Ectodermal cell (in vitro differentiated cells): ENCODE measurements around the gene DCAF16. TPM values are rescaled to one million over a fixed set of nuclear protein-coding genes. Genes with fewer than 3 reads are reported as not detected.
"Not testable (repeated sequence)": the region's sequence is repeated elsewhere in the genome, so short reads cannot be mapped to it uniquely, and the experiment has no call there.

Source experiments
- H3K27ac ChIP-seq: 2 replicates; pipeline ENCODE4 v1.7.0; 2013; ENCODE audit warnings: mild to moderate bottlenecking, low read depth, low read length; ENCODE audit not compliant: insufficient read depth, poor library complexity, severe bottlenecking
- H3K27me3 ChIP-seq: 2 replicates; pipeline ENCODE4 v1.7.0; 2013; ENCODE audit warnings: mild to moderate bottlenecking, low read length; ENCODE audit not compliant: insufficient read depth, control insufficient read depth, poor library complexity, severe bottlenecking
- H3K36me3 ChIP-seq: one replicate; pipeline ENCODE4 v1.7.0; 2013; ENCODE audit warnings: low read length; ENCODE audit not compliant: control insufficient read depth, insufficient read depth
- H3K4me1 ChIP-seq: one replicate; pipeline ENCODE4 v1.7.0; 2013; ENCODE audit warnings: low read length; ENCODE audit not compliant: control insufficient read depth, insufficient read depth
- H3K4me3 ChIP-seq: 2 replicates; pipeline ENCODE4 v1.7.0; 2013; ENCODE audit warnings: low read depth, low read length, control low read depth; ENCODE audit not compliant: insufficient read depth
- H3K9me3 ChIP-seq: 2 replicates; pipeline ENCODE4 v1.7.0; 2013; ENCODE audit warnings: mild to moderate bottlenecking, low read length, moderate library complexity; ENCODE audit not compliant: control insufficient read depth
- WGBS, 2 experiments: methylation state at CpG; one replicate each; pipeline ENCODE4 v1.1.7; 2013; ENCODE audit warnings: missing lambda C conversion rate in 2 of 2; 5-methylcytosine and 5-hydroxymethylcytosine counted together
- polyA plus RNA-seq, 4 experiments: library from polyadenylated mRNA; stranded (reverse); fragments of 50-300 nt; gene quantifications; one replicate each; pipeline ENCODE4 v1.2.3, GENCODE V29; 2013

The DCAF16 gene
- polyA plus RNA-seq (2013, experiment 1 of 4) = 55.4 TPM
- 65.4 TPM for polyA plus RNA-seq (2013, experiment 2 of 4)
- polyA plus RNA-seq (2013, experiment 3 of 4) = 45.5 TPM
- 49.7 TPM for polyA plus RNA-seq (2013, experiment 4 of 4)

DNA sequence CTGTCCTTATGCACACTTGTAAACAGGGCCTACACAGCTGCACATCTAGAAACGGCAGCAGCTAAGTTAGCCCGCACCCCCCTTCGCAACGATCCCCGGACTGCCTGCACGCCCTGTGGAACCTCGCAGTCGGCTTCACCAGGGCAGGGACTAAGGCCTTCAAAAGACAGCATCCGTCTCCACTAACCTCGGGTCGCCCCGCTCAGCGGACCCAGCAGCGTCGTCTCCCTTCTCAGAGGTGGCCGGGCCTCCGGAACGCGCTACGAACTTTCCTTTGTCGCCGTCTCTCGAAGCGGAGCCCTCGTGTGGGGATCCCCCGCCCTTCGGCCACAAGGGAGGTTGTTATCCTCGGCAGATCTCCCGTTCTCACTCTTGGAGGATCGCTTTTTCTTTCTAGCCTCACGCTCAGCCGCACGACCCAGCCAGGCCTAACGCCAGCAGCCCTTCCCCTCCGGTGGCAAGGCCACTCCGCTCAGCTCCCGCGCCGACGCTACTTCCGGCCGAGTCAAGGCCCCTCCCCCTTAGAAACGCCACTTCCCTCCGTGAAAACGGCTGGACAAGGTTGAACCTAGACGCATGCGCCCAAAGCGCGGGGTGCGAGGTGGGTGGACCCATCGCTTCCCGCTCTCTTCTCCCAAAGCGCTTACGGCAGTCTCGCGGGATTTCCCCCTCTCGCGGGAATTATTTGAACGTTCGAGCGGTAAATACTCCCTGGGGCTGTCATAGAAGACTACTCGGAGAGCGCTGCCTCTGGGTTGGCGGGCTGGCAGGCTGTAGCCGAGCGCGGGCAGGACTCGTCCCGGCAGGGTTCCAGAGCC, at the start of gene DCAF16, which contains the start of gene NCAPG:
TSS of gene DCAF16 (minus strand) at position 498 of the 818 bp plus-strand sequence. CDS start 6,616 bp downstream, outside the sequence.
TSS of gene NCAPG (plus strand) at position 720 of the 818 bp plus-strand sequence. CDS start 99 bp downstream, outside the sequence.
- Histone ChIP-seq H3K27me3 (no peaks in the 10 kb centered on the region), H3K4me3 (peak within 1 kb of the TSS; percentile 84), H3K9me3 (no peaks in the 10 kb centered on the region), H3K27ac (peak within 1 kb of the TSS; percentile 87), H3K4me1 (no peaks in the 10 kb centered on the region), H3K36me3 (peaks cover 6% of the 10 kb centered on the region)
- 0% methylated on average over 69 of the region's 69 CpGs for WGBS, 2 experiments

- 93 to 99% methylated on average over 5 of the region's 5 CpGs for WGBS, 2 experiments
- no peaks in the 10 kb centered on the region for H3K27me3 ChIP-seq
- peaks cover 6% of the 10 kb centered on the region for H3K36me3 ChIP-seq
Observed at GRCh38 chr4:17859793-17860406, 49.3 kb upstream of the DCAF16 start.

DNA sequence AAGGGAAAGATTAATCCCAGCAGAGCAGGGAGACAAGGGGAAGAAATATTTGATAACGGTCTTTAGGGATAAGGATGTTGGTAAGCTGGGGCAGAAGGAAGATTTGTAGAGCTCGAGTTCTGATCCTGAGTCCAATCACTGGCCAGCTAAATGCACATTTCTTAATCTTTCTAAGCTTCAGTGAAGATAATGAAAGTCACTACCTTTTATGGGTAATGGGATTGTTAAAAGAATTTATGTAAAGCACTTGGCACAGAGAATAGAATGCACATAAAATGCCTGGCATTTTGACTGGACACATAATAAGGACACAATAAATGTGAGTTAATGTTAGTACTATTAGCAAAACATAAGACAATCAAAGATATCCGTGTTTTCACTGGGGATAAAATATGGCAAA, 43.5 kb upstream of the DCAF16 start:
- H3K4me1 ChIP-seq = no peaks in the 10 kb centered on the region
- H3K4me3 ChIP-seq = no peak overlapping the region
- H3K36me3 ChIP-seq = no peaks in the 10 kb centered on the region
- H3K27me3 ChIP-seq = no peaks in the 10 kb centered on the region
- no peaks in the 10 kb centered on the region for H3K9me3 ChIP-seq
- no peak overlapping the region for H3K27ac ChIP-seq
- WGBS, 2 experiments = 92 to 97% methylated on average over 2 of the region's 3 CpGs

More at GRCh38 chr4:17859793-17860406, 49.3 kb upstream of the DCAF16 start:
- H3K4me1 ChIP-seq = no peaks in the 10 kb centered on the region
- H3K9me3 ChIP-seq = peaks cover 2% of the 10 kb centered on the region
- H3K27ac ChIP-seq = no peak overlapping the region
- no peak overlapping the region for H3K4me3 ChIP-seq

- Histone ChIP-seq H3K27ac (no peak overlapping the region), H3K4me1 (no peaks in the 10 kb centered on the region), H3K4me3 (no peak overlapping the region), H3K9me3 (no peaks in the 10 kb centered on the region), H3K27me3 (no peaks in the 10 kb centered on the region), H3K36me3 (peaks cover 8% of the 10 kb centered on the region)
Observed at GRCh38 chr4:17851959-17852358, 41.4 kb upstream of the DCAF16 start.

- H3K9me3 ChIP-seq, H3K4me3 ChIP-seq, H3K27ac ChIP-seq, H3K4me1 ChIP-seq, H3K27me3 ChIP-seq: not testable (repeated sequence)
- peaks cover 22% of the 10 kb centered on the region for H3K36me3 ChIP-seq
- WGBS, 2 experiments = no CpG with 5 or more reads among the region's 1 CpG
Observed at GRCh38 chr4:17850295-17850694, 39.7 kb upstream of the DCAF16 start.

- Histone ChIP-seq H3K9me3 (no peaks in the 10 kb centered on the region), H3K27me3 (no peaks in the 10 kb centered on the region), H3K4me1 (no peaks in the 10 kb centered on the region), H3K27ac (no peak overlapping the region), H3K36me3 (peaks cover 45% of the 10 kb centered on the region), H3K4me3 (no peak overlapping the region)
- 97 to 98% methylated on average over 2 of the region's 2 CpGs for WGBS, 2 experiments
Observed at GRCh38 chr4:17846266-17846665, 35.7 kb upstream of the DCAF16 start.

GRCh38 chr4:17823871-17824669, 13.5 kb upstream of the DCAF16 start:
- H3K4me1 ChIP-seq = no peaks in the 10 kb centered on the region
- WGBS, 2 experiments = no CpG with 5 or more reads among the region's 1 CpG
- H3K4me3 ChIP-seq = no peak overlapping the region
- peaks cover 31% of the 10 kb centered on the region for H3K36me3 ChIP-seq
- H3K9me3 ChIP-seq = no peaks in the 10 kb centered on the region
- H3K27ac ChIP-seq = no peak overlapping the region
- H3K27me3 ChIP-seq = no peaks in the 10 kb centered on the region

- WGBS, 2 experiments = 89 to 91% methylated on average over 4 to 5 of the region's 5 CpGs
- Histone ChIP-seq H3K4me3 (no peak overlapping the region), H3K36me3 (peaks cover 29% of the 10 kb centered on the region)
Observed at GRCh38 chr4:17817027-17817426, 6.5 kb upstream of the DCAF16 start.

GRCh38 chr4:17816142-17816541, 5.6 kb upstream of the DCAF16 start:
- WGBS, 2 experiments = 96 to 97% methylated on average over 12 of the region's 12 CpGs
- Histone ChIP-seq H3K27me3 (no peaks in the 10 kb centered on the region), H3K4me3 (no peak overlapping the region), H3K9me3 (no peaks in the 10 kb centered on the region), H3K27ac (no peak overlapping the region), H3K4me1 (no peaks in the 10 kb centered on the region), H3K36me3 (peaks cover 29% of the 10 kb centered on the region)

More at GRCh38 chr4:17817027-17817426, 6.5 kb upstream of the DCAF16 start:
- Histone ChIP-seq H3K9me3 (no peaks in the 10 kb centered on the region), H3K27me3 (no peaks in the 10 kb centered on the region), H3K27ac (no peak overlapping the region), H3K4me1 (no peaks in the 10 kb centered on the region)
